Measurements from ENCODE around the gene PRR15. TPM values are rescaled to one million over a fixed set of nuclear protein-coding genes. Genes with fewer than 3 reads are reported as not detected.

Gene PRR15
- total and polyA plus RNA-seq, 2 of the 4 experiments (the other 2 are of a cell fraction): not detected

- no peak overlapping the region for H3K56ac ChIP-seq (ENCODE audit: extremely low read depth, insufficient read depth, low read length)
- no peak overlapping the region for H3K9ac ChIP-seq (ENCODE audit: low read depth, low read length)
- H3K4me1 ChIP-seq (ENCODE audit: control insufficient read depth, insufficient read depth, low read length): no peaks in the 10 kb centered on the region; the same call in 1 of the 2 replicates
- dilution Hi-C loops (cut with HindIII; ENCODE audit: low sequenced_read_pairs, unreplicated experiment) (no loop called here), in situ Hi-C loops (cut with MboI; ENCODE audit: low sequenced_read_pairs) (no loop called here), intact Hi-C loops (cut with micrococcal nuclease) (no loop called here)
- no peak overlapping the region for H3K23ac ChIP-seq (ENCODE audit: low read depth, low read length)
- H3K18ac ChIP-seq (ENCODE audit: low read depth, low read length): no peak overlapping the region
- H4K91ac ChIP-seq (ENCODE audit: insufficient read depth, low read depth, low read length): no peak overlapping the region
- H3K27ac ChIP-seq (ENCODE audit: insufficient read depth, low read length): no peak overlapping the region
- H3K9me3 ChIP-seq (ENCODE audit: control insufficient read depth, insufficient read depth, low read length): no peaks in the 10 kb centered on the region
- 0% methylated on average over 3 of the region's 13 CpGs; no CpG with 5 or more reads in 1 of the 2 experiments for WGBS, 2 experiments (ENCODE audit: extremely low coverage in 2 of 2, insufficient read length in 1 of 2)
- no peak overlapping the region for H4K8ac ChIP-seq (ENCODE audit: low read depth in 2 of 2, low read length in 2 of 2)
- H4K5ac ChIP-seq (ENCODE audit: low read depth, low read length): no peak overlapping the region
- H3K9me1 ChIP-seq (ENCODE audit: insufficient read depth, low read length): no peaks in the 10 kb centered on the region
- no peak overlapping the region for H2BK20ac ChIP-seq (ENCODE audit: low read depth, low read length)
- H2BK120ac ChIP-seq (ENCODE audit: low read depth, low read length): no peak overlapping the region
- no peak overlapping the region for H2AK5ac ChIP-seq (ENCODE audit: low read depth, low read length)
- H2BK15ac ChIP-seq (ENCODE audit: low read depth, low read length): no peak overlapping the region
- no peak overlapping the region for H3K4me2 ChIP-seq (ENCODE audit: low read depth, low read length)
- BruUV-seq (replicated peaks): no TSS peak
- no peak overlapping the region for H2BK5ac ChIP-seq (ENCODE audit: low read depth, low read length, poor library complexity, severe bottlenecking)
- H3K4ac ChIP-seq (ENCODE audit: low read depth, low read length): no peak overlapping the region
- H3K14ac ChIP-seq (replicated peaks; ENCODE audit: low read depth, low read length): no peak overlapping the region
- no peak for TF ChIP-seq CEBPB (IDR thresholded peaks at IDR 0.05; ENCODE audit: low read depth, low read length)
- no peak for TF ChIP-seq NFE2L2 (IDR thresholded peaks at IDR 0.05; ENCODE audit: low read depth, low read length)
- no peak for TF ChIP-seq MXI1 (IDR thresholded peaks at IDR 0.05; ENCODE audit: borderline replicate concordance, low read depth, low read length)
- TF ChIP-seq FOS (IDR thresholded peaks at IDR 0.05; ENCODE audit: low read depth, low read length): no peak
- DNase-seq (no peak), ATAC-seq (ENCODE audit: low read depth) (no peak)
- ChIA-PET CTCF (no interaction called here), POLR2A (ENCODE audit: unreplicated experiment) (no interaction called here)
- H3K79me1 ChIP-seq (ENCODE audit: low read depth in 1 of 2, low read length in 2 of 2): no peaks in the 10 kb centered on the region
- H2AK9ac ChIP-seq (replicated peaks; ENCODE audit: low read depth, low read length, poor library complexity): no peak overlapping the region
- peaks cover 49% of the 10 kb centered on the region for H3K27me3 ChIP-seq (ENCODE audit: control insufficient read depth, insufficient read depth, low read length)
- no peak overlapping the region for H3K4me3 ChIP-seq (ENCODE audit: insufficient read depth, low read depth, low read length)
- no peaks in the 10 kb centered on the region for H4K20me1 ChIP-seq (ENCODE audit: insufficient read depth, low read length)
- H2AFZ ChIP-seq (replicated peaks; ENCODE audit: low read length, poor library complexity): no peak overlapping the region
- H3K36me3 ChIP-seq (ENCODE audit: control insufficient read depth, insufficient read depth, low read length): no peaks in the 10 kb centered on the region
Observed at GRCh38 chr7:29565634-29565981, 2.0 kb downstream of the PRR15 start.
